CD4-positive, alpha-beta memory T cell (primary cell): ENCODE data around the gene VPS72. TPM values are rescaled to one million over a fixed set of nuclear protein-coding genes. Genes with fewer than 3 reads are reported as not detected.

ENCODE experiments used
- CTCF ChIA-PET: fragments of 350-600 bp; sonication (Branson Sonifier 250); formaldehyde crosslinking; loops from one replicate; lab custom pipeline; 2021; ENCODE audit warnings: inconsistent platforms; ENCODE audit not compliant: partially characterized antibody; lab: Charles Lee
- POLR2A ChIA-PET: fragments of 350-600 bp; sonication (Branson Sonifier 250); formaldehyde crosslinking; loops from one replicate; lab custom pipeline; 2021; ENCODE audit not compliant: partially characterized antibody; lab: Charles Lee
- DNase-seq, 5 donors: peaks; one replicate each; pipeline versions ENCODE4 v3.0.0 to v3.0.0-alpha.2; 2020 to 2022; ENCODE audit warnings: mixed read lengths in 1 of 5
- H3K27ac ChIP-seq: one replicate; pipeline ENCODE4 v1.7.0; 2013; ENCODE audit warnings: low read depth, low read length
- H3K27me3 ChIP-seq: 2 replicates; pipeline ENCODE4 v1.7.0; 2013; ENCODE audit warnings: mild to moderate bottlenecking, low read length, moderate library complexity; ENCODE audit not compliant: insufficient read depth
- H3K36me3 ChIP-seq: 2 replicates; pipeline ENCODE4 v1.7.0; 2013; ENCODE audit warnings: mild to moderate bottlenecking, low read length, moderate library complexity; ENCODE audit not compliant: insufficient read depth
- H3K4me1 ChIP-seq: 2 replicates; pipeline ENCODE4 v1.7.0; 2013; ENCODE audit warnings: mild to moderate bottlenecking, low read length, moderate library complexity; ENCODE audit not compliant: insufficient read depth
- H3K4me3 ChIP-seq, 2 donors: one replicate each; pipeline ENCODE4 v1.7.0; 2013; ENCODE audit warnings: low read length in 2 of 2, mild to moderate bottlenecking in 1 of 2
- H3K9me3 ChIP-seq, 2 donors: one replicate each; pipeline ENCODE4 v1.7.0; 2013; ENCODE audit warnings: low read length in 2 of 2, control low read depth in 1 of 2; ENCODE audit not compliant: control insufficient read depth in 1 of 2
- H3K27ac Mint-ChIP-seq, 7 donors: one replicate each; pipeline ENCODE4 v1.8.0; 2020 to 2021; ENCODE audit warnings: mixed read lengths in 7 of 7, mild to moderate bottlenecking in 6 of 7, inconsistent platforms in 3 of 7, moderate library complexity in 3 of 7
- H3K27me3 Mint-ChIP-seq, 2 donors: one replicate each; pipeline ENCODE4 v1.8.0; 2020 to 2021; ENCODE audit warnings: mixed read lengths in 2 of 2
- H3K36me3 Mint-ChIP-seq, 2 donors: one replicate each; pipeline ENCODE4 v1.8.0; 2020 to 2021; ENCODE audit warnings: mixed read lengths in 2 of 2, inconsistent platforms in 1 of 2, mild to moderate bottlenecking in 1 of 2
- H3K4me1 Mint-ChIP-seq, 4 donors: one replicate each; pipeline ENCODE4 v1.8.0; 2020 to 2021; ENCODE audit warnings: mixed read lengths in 4 of 4, mild to moderate bottlenecking in 1 of 4
- H3K4me3 Mint-ChIP-seq, 8 donors: one replicate each; pipeline ENCODE4 v1.8.0; 2020 to 2021; ENCODE audit warnings: mixed read lengths in 8 of 8, mild to moderate bottlenecking in 7 of 8, moderate library complexity in 6 of 8, inconsistent platforms in 3 of 8
- H3K9me3 Mint-ChIP-seq, 8 donors: one replicate each; pipeline ENCODE4 v1.8.0; 2020 to 2021; ENCODE audit warnings: mixed read lengths in 8 of 8, mild to moderate bottlenecking in 5 of 8, inconsistent platforms in 3 of 8, moderate library complexity in 1 of 8
- intact Hi-C: fragments of 100-400 bp; cut with micrococcal nuclease; formaldehyde crosslinking; loops from one replicate; pipeline ENCODE4 v1.15.1; 2023
- polyA plus RNA-seq, 2 donors: library from polyadenylated mRNA; unstranded; fragments of 300-500 nt; fragmentation: Illumina TruSeq; gene quantifications; one replicate each; pipeline ENCODE4 v1.2.3, GENCODE V29; 2021
- total RNA-seq, 2 experiments: library from RNA; stranded (reverse); gene quantifications; one replicate each; pipeline ENCODE4 v1.2.3, GENCODE V29; 2021

The VPS72 gene
- total and polyA plus RNA-seq, 4 experiments from 2014 or later = 68.1 to 102 (median 74.5) TPM

- Mint-ChIP-seq H3K9me3 (no peaks in the 10 kb centered on the region), H3K4me1 (peaks cover 9 to 33% (median 17%) of the 10 kb centered on the region in 4 donors), H3K36me3 (peaks cover 0 to 2% of the 10 kb centered on the region in 2 donors), H3K4me3 (peak overlapping the region; percentile 2 to 98 (median 49)), H3K27me3 (peaks cover 0 to 2% of the 10 kb centered on the region in 2 donors), H3K27ac (peak overlapping the region in 5 of 7 donors; percentile 13 to 80 (median 24))
- CTCF ChIA-PET = interaction anchor here (0.7 to 1.7 kb wide), 4 partner anchors 11 to 45 kb away, joined by 3 to 9 read pairs (median 6); partner anchors contain the start of gene TNFAIP8L2
- no peak for DNase-seq
- Histone ChIP-seq H3K36me3 (no peaks in the 10 kb centered on the region), H3K27me3 (no peaks in the 10 kb centered on the region), H3K27ac (no peak overlapping the region), H3K9me3 (no peaks in the 10 kb centered on the region), H3K4me3 (no peak overlapping the region), H3K4me1 (peaks cover 24% of the 10 kb centered on the region)
- intact Hi-C loops = no loop called here
- POLR2A ChIA-PET = interaction anchor here (0.6 to 1.2 kb wide), 5 partner anchors 11 to 167 kb away, joined by 3 to 5 read pairs (median 4); partner anchors contain the start of gene TNFAIP8L2
Observed at GRCh38 chr1:151144474-151145303, 45.3 kb downstream of the VPS72 start.

GRCh38 chr1:151143986-151144385 is 46.0 kb downstream of the VPS72 start:
- no peaks in the 10 kb centered on the region for H3K27me3 ChIP-seq
- H3K9me3 ChIP-seq = no peaks in the 10 kb centered on the region
- peaks cover 9 to 33% (median 17%) of the 10 kb centered on the region in 4 donors for H3K4me1 Mint-ChIP-seq
- H3K27ac ChIP-seq = no peak overlapping the region
- no peak overlapping the region for H3K27ac Mint-ChIP-seq
- intact Hi-C loops = no loop called here
- ChIA-PET POLR2A (interaction anchor here (0.6 to 1.1 kb wide), 2 partner anchors 12 to 62 kb away, joined by 3 to 4 read pairs; no protein-coding TSS in a partner anchor), CTCF (interaction anchor here (1.1 to 1.7 kb wide), 3 partner anchors 11 to 44 kb away, joined by 4 to 6 read pairs (median 6); partner anchors contain the start of gene TNFAIP8L2)
- no peak overlapping the region for H3K4me3 Mint-ChIP-seq
- H3K36me3 ChIP-seq = no peaks in the 10 kb centered on the region
- H3K27me3 Mint-ChIP-seq = peaks cover 0 to 2% of the 10 kb centered on the region in 2 donors
- H3K36me3 Mint-ChIP-seq = peaks cover 0 to 2% of the 10 kb centered on the region in 2 donors
- no peak for DNase-seq
- no peak overlapping the region for H3K4me3 ChIP-seq
- no peaks in the 10 kb centered on the region for H3K9me3 Mint-ChIP-seq
- H3K4me1 ChIP-seq = peaks cover 24% of the 10 kb centered on the region

GRCh38 chr1:151143057-151143435 is 47.0 kb downstream of the VPS72 start:
- intact Hi-C loops = no loop called here
- peaks cover 24% of the 10 kb centered on the region for H3K4me1 ChIP-seq
- Mint-ChIP-seq H3K36me3 (peaks cover 0 to 2% of the 10 kb centered on the region in 2 donors), H3K4me1 (peaks cover 9 to 33% (median 17%) of the 10 kb centered on the region in 4 donors), H3K27ac (no peak overlapping the region), H3K4me3 (no peak overlapping the region), H3K27me3 (peaks cover 0 to 2% of the 10 kb centered on the region in 2 donors), H3K9me3 (no peaks in the 10 kb centered on the region)
- ChIA-PET POLR2A (interaction anchor here (1.1 to 1.2 kb wide), 2 partner anchors 13 to 85 kb away, joined by 4 read pairs; no protein-coding TSS in a partner anchor), CTCF (interaction anchor here (1.1 to 1.9 kb wide), 2 partner anchors 14 to 43 kb away, joined by 4 to 6 read pairs; partner anchors contain the start of gene TNFAIP8L2)
- no peak overlapping the region for H3K27ac ChIP-seq
- H3K4me3 ChIP-seq = no peak overlapping the region
- no peak for DNase-seq
- H3K27me3 ChIP-seq = no peaks in the 10 kb centered on the region
- no peaks in the 10 kb centered on the region for H3K9me3 ChIP-seq
- H3K36me3 ChIP-seq = no peaks in the 10 kb centered on the region

- Mint-ChIP-seq H3K27me3 (peaks cover 0 to 2% of the 10 kb centered on the region in 2 donors), H3K36me3 (peaks cover 0 to 2% of the 10 kb centered on the region in 2 donors), H3K9me3 (no peaks in the 10 kb centered on the region), H3K4me1 (peaks cover 9 to 27% (median 17%) of the 10 kb centered on the region in 4 donors), H3K27ac (no peak overlapping the region), H3K4me3 (no peak overlapping the region)
- peaks cover 21% of the 10 kb centered on the region for H3K4me1 ChIP-seq
- H3K36me3 ChIP-seq = no peaks in the 10 kb centered on the region
- no peak overlapping the region for H3K4me3 ChIP-seq
- H3K27ac ChIP-seq = no peak overlapping the region
- ChIA-PET POLR2A (interaction anchor here (1.2 kb wide), 1 partner anchor 84 kb away, joined by 4 read pairs; no protein-coding TSS in a partner anchor), CTCF (interaction anchor here (1.9 to 2.0 kb wide), 2 partner anchors 14 to 43 kb away, joined by 6 to 8 read pairs; partner anchors contain the start of gene TNFAIP8L2)
- H3K27me3 ChIP-seq = no peaks in the 10 kb centered on the region
- DNase-seq = no peak
- intact Hi-C loops = no loop called here
- H3K9me3 ChIP-seq = no peaks in the 10 kb centered on the region
Observed at GRCh38 chr1:151142411-151143056, 47.5 kb downstream of the VPS72 start.

- Histone ChIP-seq H3K27ac (no peak overlapping the region), H3K27me3 (no peaks in the 10 kb centered on the region), H3K36me3 (no peaks in the 10 kb centered on the region), H3K4me3 (no peak overlapping the region), H3K9me3 (no peaks in the 10 kb centered on the region), H3K4me1 (no peaks in the 10 kb centered on the region)
- Mint-ChIP-seq H3K4me3 (no peak overlapping the region), H3K27me3 (no peaks in the 10 kb centered on the region), H3K4me1 (no peaks in the 10 kb centered on the region), H3K27ac (no peak overlapping the region), H3K9me3 (no peaks in the 10 kb centered on the region), H3K36me3 (peaks cover 0 to 10% of the 10 kb centered on the region in 2 donors)
- intact Hi-C loops = no loop called here
- ChIA-PET CTCF (interaction anchor here (1.1 to 1.3 kb wide), 2 partner anchors 38 to 113 kb away, joined by 3 read pairs; no protein-coding TSS in a partner anchor), POLR2A (interaction anchor here (1.2 kb wide), 1 partner anchor 27 kb away, joined by 3 read pairs; no protein-coding TSS in a partner anchor)
- DNase-seq = no peak
Observed at GRCh38 chr1:151137789-151138188, 52.2 kb downstream of the VPS72 start.

GRCh38 chr1:151135433-151136385 is 54.3 kb downstream of the VPS72 start:
- Histone ChIP-seq H3K9me3 (no peaks in the 10 kb centered on the region), H3K4me3 (no peak overlapping the region), H3K36me3 (no peaks in the 10 kb centered on the region), H3K4me1 (peaks cover 12% of the 10 kb centered on the region), H3K27me3 (peaks cover 5% of the 10 kb centered on the region), H3K27ac (no peak overlapping the region)
- intact Hi-C loops = no loop called here
- Mint-ChIP-seq H3K4me3 (no peak overlapping the region), H3K4me1 (peaks cover 2 to 11% (median 7%) of the 10 kb centered on the region in 4 donors), H3K36me3 (peaks cover 0 to 10% of the 10 kb centered on the region in 2 donors), H3K9me3 (no peaks in the 10 kb centered on the region), H3K27ac (no peak overlapping the region), H3K27me3 (peaks cover 3 to 9% of the 10 kb centered on the region in 2 donors)
- POLR2A ChIA-PET = no interaction called here
- DNase-seq = no peak
- CTCF ChIA-PET = interaction anchor here (0.6 kb wide), 1 partner anchor 14 kb away, joined by 3 read pairs; no protein-coding TSS in a partner anchor
